Dermis microvascular lymphatic vessel endothelial cell (primary cell): ENCODE measurements around the gene NR2C2. TPM values are rescaled to one million over a fixed set of nuclear protein-coding genes. Genes with fewer than 3 reads are reported as not detected.
"Not testable (repeated sequence)": the region's sequence is repeated elsewhere in the genome, so short reads cannot be mapped to it uniquely, and the experiment has no call there.

ENCODE experiments used
- DNase-seq, 2 donors: peaks; one replicate each; pipeline versions ENCODE4 v3.0.0 to v3.0.0-alpha.2; 2010; ENCODE audit warnings: low read depth in 2 of 2
- total RNA-seq: library from RNA; depleted of rRNA; stranded (reverse); fragments of >200 nt; gene quantifications from 2 replicates; pipeline ENCODE4 v1.2.1, GENCODE V29; 2014

NR2C2 gene
- total RNA-seq, 1 donor from 2014 or later = 16.3 TPM

DNA sequence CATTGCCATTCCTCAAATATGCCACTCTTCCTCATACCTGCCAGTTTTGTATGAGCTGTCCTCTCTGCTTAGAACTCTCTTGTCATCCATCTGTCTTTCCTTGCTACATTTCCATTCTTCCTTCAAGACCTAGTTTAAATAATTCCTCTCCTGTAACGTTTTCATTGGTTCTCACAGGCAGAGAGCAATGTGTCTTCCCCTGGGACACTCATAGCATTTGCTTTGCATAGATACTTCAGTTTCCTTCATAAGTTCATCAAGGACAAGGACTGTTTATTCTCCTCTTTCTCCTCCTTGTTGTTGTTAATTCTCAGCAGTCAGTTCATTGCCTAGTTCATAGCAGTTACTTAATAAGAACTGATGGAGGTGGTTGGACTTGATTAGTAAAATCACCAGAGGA lies 10.5 kb downstream of the NR2C2 start:
- DNase-seq = no peak

DNA sequence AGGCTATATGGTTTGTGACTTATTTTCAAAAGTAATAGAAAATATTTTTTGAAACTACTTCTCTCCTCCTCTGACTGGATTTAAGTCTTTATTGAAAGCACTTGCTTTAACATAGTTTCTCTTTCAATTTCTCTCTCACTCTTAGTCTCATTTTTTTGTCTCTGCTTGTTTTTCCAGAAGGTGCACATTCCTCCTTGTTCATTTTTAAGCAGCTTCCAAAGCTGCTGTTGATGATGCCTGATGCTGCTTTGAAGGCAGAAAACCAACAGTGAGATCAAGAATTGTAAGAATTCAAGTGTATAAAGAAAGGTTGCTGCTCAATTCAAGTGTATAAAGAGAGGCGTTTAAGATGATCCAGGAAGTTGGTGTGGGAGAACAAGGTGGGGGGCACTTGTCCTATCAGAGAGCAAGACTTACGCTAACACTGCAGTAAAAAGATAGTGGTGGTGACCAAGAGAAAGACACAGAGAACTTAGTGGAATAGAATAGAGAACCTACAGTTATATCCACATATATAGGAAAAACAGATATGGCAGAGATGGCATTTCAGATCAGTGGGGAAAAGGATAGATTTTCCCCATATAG lies 12.1 kb downstream of the NR2C2 start:
- DNase-seq = no peak

DNA sequence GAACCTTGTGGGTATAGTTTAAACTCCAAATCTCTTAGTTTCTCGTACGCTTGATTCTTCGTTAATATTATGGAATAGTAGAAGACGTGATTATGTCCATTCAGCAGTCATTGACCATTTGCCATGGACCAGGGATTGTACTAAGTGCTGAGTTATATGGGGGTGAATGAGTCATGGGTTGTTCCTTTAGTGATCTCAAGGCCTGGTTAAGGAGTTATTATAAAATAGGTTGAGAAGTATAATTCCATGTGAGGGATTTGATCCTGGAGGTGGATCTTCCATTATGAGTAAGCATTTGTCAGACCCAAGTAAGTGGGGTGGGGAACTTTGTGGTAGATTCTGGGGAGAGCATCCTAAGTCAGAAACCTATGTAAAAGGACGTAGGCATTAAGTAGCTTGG lies 15.4 kb downstream of the NR2C2 start:
- DNase-seq = no peak

DNA sequence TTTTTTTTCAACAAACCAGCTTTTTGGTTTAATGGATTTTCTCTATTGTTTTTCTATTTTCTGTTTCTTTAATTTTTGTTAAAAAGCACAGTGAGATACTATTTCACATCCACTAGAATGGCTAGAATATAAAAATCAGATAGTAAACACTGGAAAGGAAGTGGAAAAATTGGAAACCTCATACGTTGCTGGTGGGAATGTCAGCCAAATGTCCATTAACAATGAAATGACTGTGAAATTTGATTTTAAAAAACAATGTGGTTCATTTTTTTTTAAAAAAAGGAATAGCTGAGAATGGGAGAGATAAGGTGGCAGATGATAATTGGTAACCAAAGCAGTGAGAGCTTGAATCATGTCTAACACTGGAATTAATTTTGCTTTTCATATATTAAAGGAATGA lies 19.9 kb downstream of the NR2C2 start:
- DNase-seq = peak; percentile 46 to 56

DNA sequence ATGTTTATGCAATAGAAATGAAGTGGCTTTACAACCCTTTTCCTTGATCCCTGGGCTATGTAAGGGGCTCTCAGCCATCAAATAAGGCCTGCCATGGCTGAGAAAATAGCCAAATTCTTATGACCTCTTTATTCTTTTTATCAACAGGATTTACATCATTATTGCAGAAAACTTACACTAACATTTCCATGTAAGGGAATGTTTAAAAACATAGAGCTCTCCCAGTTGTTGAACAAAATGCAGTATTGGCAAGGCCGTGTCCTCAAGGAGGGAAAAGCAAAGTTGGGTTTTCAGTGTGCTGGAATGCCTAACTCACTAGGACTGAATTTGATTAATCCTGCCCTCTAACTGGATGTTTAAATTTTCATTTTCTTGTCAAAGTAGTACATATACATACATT lies 22.3 kb downstream of the NR2C2 start:
- no peak for DNase-seq

DNA sequence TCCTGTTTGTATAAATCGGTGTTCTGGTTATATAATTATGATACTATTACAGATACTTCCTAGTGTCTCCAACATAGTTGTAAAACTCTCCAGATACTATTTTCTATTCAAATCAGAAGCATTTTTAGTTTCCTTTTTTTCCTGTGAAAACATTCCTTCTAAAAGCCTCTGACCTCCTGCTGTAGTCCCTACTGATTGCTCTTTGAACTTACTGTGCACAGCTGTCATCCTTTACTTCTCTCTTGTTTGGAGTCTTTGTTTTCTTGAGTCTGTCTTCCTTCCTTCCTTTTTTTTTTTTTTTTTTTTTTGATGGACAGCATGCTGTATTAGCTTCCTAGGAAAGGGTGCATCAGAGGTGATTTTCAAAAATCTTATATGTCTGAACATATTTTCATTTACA lies 28.9 kb downstream of the NR2C2 start:
- peak in 1 of 2 donors; percentile 33 for DNase-seq

DNA sequence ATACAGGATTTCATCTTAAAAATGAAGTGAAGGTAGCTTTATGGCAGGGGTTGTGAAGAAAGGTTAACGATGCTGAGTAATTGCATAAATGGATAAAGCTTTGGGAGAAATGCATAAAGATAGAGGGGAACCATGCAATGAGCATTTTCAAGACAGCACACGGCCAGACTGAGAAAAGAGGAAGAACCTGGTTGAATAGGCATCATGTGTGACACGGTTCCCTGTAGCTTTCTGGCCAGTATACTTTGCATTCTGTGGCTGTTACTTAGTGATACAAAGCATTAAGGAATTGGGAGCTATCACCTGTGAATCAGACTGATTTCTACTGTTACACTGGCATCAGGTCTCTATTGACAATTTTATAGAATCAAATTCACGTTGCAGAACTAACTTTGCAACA lies 33.3 kb downstream of the NR2C2 start:
- no peak for DNase-seq

DNA sequence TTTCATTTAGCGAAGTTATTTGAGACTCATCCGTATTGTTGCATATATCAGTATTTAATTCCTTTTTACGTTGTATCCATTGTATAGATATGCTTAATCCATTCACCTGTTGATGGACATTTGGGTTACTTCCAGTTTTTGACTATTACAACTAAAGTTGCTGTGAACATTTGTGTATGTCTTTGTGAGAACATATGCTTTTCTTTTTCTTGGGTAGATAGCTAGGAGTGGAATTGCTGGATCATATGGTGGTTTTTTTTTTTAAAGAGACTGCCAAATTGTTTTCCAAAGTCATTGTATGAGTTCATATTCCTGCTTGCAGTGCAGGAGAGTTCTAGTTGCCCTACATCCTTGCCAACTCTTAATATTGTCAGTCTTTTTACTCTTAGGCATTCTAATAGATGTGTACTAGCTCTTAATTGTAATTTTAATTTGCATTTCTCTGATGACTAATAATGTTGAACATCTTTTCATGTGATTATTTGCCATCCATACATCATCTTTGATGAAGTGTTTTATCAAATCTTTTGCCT lies 37.3 kb downstream of the NR2C2 start:
- DNase-seq = no peak

DNA sequence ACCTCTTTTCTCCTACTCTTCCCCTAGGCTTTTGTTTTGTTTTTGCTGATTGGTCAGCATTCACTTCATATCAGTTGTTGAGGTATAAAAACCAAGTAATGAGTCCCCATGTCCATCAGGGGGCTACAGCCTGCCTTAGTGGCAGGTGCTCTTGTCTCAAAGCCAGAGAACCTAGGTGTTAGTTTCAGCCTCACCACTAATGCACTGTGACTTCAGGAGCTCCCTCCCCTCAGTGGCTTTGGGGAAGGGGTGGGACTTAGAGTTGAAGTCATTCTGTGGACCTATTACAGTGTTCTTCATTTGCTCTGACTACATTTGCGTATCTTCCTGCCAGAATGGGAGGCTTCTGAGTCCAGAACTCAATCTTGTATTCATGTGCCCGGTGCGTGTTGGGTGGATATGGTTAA lies 41.6 kb downstream of the NR2C2 start:
- no peak for DNase-seq

DNA sequence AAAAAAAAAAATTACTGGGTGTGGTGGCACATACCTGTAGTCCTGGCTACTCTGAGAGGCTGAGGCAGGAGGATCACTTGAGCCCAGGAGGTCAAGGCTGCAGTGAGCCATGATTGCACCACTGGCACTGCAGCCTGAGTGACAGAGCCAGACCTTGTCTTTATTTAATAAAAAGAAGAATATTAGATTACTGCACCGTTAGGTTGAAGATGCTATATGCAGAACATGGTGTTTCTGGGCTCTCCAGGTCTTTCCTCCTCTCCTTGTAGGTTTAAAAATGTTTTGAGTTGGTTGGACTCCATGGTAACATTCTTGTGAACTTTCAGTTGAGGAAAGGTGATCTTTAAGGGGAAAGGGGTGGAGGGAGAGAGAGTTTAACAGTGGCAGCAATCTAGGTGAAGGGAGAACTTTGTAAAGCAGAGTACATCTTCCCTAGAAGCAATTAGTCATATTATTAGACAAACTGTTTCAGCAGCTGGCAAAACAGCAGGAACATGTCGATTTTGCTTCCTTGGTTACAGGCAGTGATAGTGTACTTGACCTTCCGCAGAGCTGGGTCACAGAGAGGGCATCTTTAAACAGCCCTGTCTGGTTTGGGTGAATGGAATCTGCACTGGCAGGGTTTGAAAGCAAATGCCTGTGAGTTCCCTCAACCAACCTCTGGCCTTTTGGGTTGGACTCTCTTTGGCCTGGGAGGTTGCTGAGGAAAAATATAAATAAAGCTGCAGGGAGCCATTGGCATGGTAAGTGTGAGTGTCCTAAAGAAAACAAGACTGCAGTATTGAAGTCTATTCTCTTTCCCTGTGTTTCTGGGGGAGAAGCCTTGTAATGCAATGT lies 42.8 kb downstream of the NR2C2 start:
- DNase-seq = peak; percentile 40 to 56

DNA sequence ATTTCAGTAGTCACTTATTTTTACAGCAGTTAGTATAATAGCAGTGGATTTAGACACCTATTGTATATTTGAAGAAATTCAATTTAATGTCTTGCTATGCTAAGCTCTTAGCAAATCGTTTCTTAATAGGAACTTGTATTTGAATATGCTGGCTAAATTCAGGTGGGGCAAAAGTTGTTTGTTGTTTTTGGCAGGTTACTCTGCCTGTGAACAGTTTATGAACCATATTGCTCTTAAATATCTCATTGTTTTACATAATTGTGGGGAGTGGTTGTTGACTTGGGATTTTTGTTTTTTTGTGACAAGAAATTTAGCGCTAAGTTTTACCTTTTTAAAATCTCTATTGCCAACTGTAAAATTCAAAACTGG lies 43.4 kb downstream of the NR2C2 start:
- DNase-seq = peak in 1 of 2 donors; percentile 37

DNA sequence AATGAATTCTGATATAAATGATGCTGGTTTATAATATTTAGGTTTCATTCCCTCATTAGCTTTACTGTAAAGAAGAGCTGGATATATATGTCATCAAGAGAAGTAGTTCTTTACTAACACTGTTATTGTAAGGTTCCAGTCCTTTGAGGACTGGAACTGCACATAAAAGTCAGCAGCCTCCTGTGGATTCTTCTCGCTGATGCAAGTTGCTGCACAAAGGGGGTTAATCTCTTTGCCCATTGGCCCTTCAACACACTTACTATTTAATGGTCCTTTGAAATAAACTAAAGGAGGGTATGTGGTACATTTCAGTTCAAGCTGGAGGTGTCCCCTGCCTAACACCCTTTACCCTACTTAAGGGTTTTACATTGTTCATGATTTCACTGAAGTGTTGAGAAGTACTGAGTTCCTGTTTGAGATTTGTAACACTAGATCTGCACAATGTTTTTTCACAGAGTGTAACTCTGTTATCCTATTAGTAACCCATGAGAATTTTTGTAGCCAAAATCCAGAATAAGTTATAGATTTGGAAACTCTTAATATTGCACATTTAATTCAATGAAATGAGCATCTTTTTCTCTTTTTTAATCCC lies 43.9 kb downstream of the NR2C2 start:
- peak in 1 of 2 donors; percentile 22 for DNase-seq

DNA sequence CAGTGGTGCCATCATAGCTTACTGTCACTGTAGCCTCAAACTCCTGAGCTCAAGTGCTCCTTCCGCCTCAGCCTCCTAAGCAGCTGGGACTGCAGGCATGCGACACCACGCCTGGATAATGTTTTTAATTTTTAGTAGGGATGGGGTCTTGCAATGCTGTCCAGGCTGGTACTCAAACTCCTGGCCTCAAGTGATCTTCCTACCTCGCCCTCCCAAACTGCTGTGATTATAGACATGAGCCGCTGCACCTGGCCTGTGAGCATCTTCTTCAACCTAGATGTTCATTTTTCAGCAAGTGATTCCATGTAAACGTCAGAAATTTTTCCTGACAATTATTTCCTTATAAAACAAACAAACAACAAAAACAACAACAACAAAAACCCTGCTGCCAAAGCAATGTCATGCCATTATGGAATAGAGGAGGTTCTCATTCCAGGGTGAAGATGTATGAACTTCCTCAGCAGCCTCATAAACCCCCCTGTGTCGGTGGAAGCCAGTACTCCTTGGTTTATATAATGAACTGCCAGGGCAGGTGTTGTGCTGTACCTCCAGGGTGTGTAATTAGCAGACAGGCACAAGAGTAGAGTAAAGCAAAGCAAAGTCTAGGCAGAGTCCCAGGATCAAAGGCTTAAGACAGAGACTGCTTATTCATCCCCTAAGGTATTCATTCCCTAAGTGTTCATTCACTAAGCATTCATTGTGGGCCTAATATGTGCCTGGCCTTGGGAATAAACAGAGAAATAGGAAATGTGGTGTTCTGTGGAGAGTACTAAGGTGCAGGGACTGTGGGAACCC lies 44.6 kb downstream of the NR2C2 start:
- DNase-seq = no peak

DNA sequence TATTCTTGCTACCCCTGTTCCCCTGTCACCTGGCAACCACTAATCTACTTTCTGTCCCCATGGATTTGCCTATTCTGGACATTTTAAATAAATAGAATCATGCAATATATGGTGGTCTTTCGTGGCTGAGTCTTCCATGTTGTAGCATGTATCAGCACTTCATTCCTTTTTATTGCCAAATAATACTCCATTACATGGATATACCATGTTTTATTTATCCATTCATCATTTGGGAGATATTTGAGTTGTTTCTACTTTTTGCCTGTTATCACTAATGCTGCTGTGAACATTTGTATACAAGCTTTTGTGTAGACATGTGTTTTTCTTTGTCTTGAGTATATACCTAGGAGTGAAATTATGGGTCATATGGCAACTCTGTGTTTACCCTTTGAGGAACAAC lies 50.6 kb downstream of the NR2C2 start:
- no peak for DNase-seq

DNA sequence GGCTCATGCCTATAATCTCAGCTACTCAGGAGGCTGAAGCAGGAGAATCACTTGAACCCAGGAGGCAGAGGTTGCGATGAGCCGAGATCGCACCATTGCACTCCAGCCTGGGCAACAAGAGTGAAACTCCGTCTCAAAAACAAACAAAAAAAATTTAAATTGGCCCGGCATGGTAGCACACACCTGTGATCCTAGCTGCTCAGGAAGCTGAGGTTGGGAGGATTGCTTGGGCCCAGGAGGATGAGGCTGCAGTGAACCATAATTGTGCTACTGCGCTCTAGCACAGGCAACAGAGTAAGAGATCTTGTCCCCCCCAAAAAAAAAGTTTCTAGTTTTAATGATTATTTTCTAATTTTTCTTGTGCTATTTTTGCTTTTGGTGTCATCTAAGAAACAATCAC lies 51.8 kb downstream of the NR2C2 start:
- not testable (repeated sequence) for DNase-seq

DNA sequence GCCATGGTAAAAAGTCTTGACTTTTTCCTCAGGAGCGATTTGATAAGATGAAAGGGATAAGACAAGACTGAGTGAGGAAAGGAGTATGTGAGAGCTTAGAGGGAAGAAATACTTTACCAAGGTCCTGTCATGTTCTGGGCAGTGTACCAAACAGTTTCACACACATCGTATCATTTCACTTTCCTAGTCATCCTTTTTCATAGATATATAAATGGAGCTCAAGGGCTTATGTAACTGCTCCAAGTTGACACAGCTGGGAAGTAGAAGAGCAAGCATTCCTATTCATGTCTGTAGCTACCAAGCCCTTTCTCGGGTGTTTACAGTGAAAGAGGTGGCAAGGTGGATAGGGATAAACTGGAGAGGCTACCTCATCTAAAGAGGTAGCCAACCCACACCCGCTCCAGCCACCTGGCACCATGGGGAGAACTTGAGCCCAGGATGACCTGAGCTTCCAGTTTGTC lies 60.3 kb downstream of the NR2C2 start:
- DNase-seq = no peak

DNA sequence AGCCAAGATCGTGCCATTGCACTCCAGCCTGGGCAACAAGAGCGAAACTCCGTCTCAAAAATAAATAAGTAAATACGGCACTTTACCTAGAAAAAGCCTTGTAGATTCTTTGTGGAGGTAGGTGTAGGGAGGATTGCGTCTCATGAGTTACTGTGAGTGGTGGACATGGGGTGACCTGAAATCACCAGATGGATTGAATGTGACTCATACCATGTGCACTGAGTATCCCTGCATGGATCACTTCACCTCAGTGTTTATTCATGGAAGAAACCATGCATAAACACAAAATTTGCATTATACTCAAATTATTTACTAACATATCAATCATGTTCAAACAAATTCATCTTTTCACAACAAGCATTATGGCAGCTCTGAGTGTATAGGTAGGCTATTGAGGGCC lies 61.8 kb downstream of the NR2C2 start:
- no peak for DNase-seq

DNA sequence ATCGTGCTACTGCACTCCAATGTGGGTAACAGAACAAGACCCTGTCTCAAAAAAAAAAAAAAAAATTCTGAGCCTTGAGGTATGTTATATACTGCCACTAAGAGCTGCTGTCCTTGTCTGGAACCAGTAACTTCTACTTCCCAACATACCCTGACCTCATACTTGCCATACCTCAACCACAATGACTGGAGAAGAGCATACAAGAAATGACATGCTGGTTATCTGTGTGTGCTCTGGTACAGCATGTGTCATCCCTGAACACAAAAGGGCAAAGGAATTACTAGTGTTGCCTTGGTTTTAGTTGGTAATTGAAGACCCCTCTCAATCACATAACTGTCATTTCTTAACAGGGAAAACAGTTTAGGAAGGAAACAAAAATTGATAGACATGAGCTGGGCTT lies 63.3 kb downstream of the NR2C2 start:
- DNase-seq = no peak

DNA sequence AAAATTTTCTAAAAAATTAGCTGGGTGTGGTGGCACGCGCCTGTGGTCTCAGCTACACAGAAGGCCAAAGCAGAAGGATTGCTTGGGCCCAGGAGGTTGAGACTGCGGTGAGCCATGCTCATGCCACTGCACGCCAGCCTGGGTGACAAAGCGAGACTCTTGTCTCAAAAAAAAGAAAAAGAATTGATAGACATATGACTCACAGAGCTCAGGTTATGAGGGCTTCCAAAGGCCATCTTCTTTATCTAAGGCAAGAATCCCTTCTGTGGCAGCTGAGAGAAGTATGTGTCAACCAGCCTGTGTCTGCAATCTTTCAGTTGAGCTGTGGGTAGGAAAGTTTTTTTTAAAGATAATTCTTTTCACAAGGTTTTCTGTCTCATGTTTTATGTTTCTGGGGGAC lies 63.8 kb downstream of the NR2C2 start:
- no peak for DNase-seq

DNA sequence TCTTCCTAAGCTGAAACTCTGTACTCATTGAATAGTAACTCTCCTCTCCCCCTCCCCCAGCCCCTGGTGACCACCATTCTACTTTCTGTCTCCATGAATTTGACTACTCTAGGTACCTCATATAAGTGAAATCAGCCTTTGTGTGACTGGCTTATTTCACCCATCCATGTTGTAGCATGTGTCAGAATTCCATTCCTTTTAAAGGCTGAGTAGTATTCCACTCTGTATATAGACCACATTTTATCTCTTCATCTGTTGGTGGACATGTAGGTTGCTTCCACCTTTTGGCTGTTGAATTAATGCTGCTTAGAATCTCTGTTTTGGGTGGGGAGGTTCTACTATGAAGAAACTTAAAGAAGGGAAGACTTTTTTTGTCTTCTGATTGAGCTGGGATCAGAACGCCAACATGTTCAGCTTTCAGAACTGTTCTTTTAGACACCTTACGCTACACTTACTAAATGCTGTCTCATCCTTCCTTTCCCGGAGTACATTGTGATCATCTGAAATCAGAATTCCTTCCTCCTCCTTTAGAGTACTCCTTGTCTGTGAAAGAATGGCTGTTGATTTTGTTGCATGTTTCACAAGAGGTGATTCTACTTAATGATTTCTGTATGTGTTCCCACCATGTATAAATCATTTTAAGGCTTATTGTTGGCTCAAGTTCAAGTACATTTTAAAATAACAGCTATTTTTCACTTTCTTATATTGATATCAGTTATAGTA lies 67.4 kb downstream of the NR2C2 start:
- no peak for DNase-seq

DNA sequence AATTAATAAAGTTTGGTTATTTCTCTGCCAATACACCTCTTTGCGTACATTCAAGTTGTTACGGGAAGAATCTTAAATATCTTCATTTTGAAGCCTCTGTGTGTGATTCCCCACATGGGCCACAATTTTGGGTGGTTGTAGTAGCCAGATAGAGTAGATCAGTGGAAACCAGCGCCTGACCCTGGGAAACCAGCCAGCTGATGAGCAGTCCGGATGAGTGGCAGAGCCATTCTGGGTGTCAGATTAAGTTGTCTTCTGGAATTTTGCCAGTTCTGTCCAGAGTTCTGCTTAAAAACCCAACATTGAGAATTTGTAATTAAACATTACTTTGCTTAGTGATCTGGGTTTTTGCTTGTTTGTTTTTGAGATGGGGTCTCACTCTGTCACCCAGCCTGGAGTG lies 68.1 kb downstream of the NR2C2 start:
- peak; percentile 16 to 47 for DNase-seq
